Measurements from ENCODE around the gene MED20.
"Not testable (repeated sequence)": the region's sequence is repeated elsewhere in the genome, so short reads cannot be mapped to it uniquely, and the experiment has no call there.

Gene MED20

GRCh38 chr6:41920921-41921711, at the start of gene MED20, which contains the start of gene BYSL:
TSS of gene MED20 (minus strand) at chr6:41921139. CDS start at chr6:41921018, 121 bp downstream.
TSS of gene BYSL (plus strand) at chr6:41921499. CDS start at chr6:41921563, 64 bp downstream.
- peak; percentile 96 for DNase-seq (ENCODE audit: low spot score)

GRCh38 chr6:41970436-41970846, 49.5 kb upstream of the MED20 start:
- DNase-seq (ENCODE audit: low spot score), result no peak

GRCh38 chr6:41967312-41968287, 46.7 kb upstream of the MED20 start:
- no peak for DNase-seq (ENCODE audit: low spot score)

GRCh38 chr6:41966961-41967311, 46.0 kb upstream of the MED20 start:
- peak; percentile 47 for DNase-seq (ENCODE audit: low spot score)

- no peak for DNase-seq (ENCODE audit: low spot score)
Measured at GRCh38 chr6:41966214-41966920, 45.4 kb upstream of the MED20 start.

GRCh38 chr6:41965429-41966213, 44.7 kb upstream of the MED20 start:
- DNase-seq (ENCODE audit: low spot score), result peak; percentile 79

- no peak for DNase-seq (ENCODE audit: low spot score)
Measured at GRCh38 chr6:41964201-41964887, 43.4 kb upstream of the MED20 start.

- DNase-seq (ENCODE audit: low spot score), result no peak
Measured at GRCh38 chr6:41963371-41963770, 42.4 kb upstream of the MED20 start.

GRCh38 chr6:41960028-41960427, 39.1 kb upstream of the MED20 start:
- no peak for DNase-seq (ENCODE audit: low spot score)

GRCh38 chr6:41958022-41958856, 37.3 kb upstream of the MED20 start:
- no peak for DNase-seq (ENCODE audit: low spot score)

GRCh38 chr6:41957117-41957516, 36.2 kb upstream of the MED20 start:
- no peak for DNase-seq (ENCODE audit: low spot score)

- DNase-seq (ENCODE audit: low spot score), result no peak
Measured at GRCh38 chr6:41955412-41955811, 34.5 kb upstream of the MED20 start.

GRCh38 chr6:41954668-41955067, 33.7 kb upstream of the MED20 start:
- DNase-seq (ENCODE audit: low spot score), result no peak

GRCh38 chr6:41947581-41948220, 26.8 kb upstream of the MED20 start:
- DNase-seq (ENCODE audit: low spot score), result no peak

- no peak for DNase-seq (ENCODE audit: low spot score)
Measured at GRCh38 chr6:41943456-41943855, 22.5 kb upstream of the MED20 start.

GRCh38 chr6:41942882-41943281, 21.9 kb upstream of the MED20 start:
- not testable (repeated sequence) for DNase-seq (ENCODE audit: low spot score)

GRCh38 chr6:41942067-41942851, 21.3 kb upstream of the MED20 start:
- DNase-seq (ENCODE audit: low spot score), result no peak

GRCh38 chr6:41941280-41942066, 20.5 kb upstream of the MED20 start, which contains the start of gene CCND3:
TSS of gene CCND3 (minus strand) at chr6:41941808. CDS start at chr6:41941649, 159 bp downstream.
- peak; percentile 87 for DNase-seq (ENCODE audit: low spot score)
